Measurements from ENCODE around the gene GNAT3.

GNAT3 gene

GRCh38 chr7:80464211-80464610 lies 47.7 kb downstream of the GNAT3 start:
- TF ChIP-seq CTCF (IDR thresholded peaks at IDR 0.05; ENCODE audit: borderline replicate concordance, control extremely low read depth, extremely low read depth, insufficient read depth, missing control alignments), result no peak
- DNase-seq (ENCODE audit: low spot score), result no peak
- in situ Hi-C loops (cut with MboI; ENCODE audit: low sequenced_read_pairs, unreplicated experiment), result no loop called here

- in situ Hi-C loops (cut with MboI; ENCODE audit: low sequenced_read_pairs, unreplicated experiment), result no loop called here
- no peak for TF ChIP-seq CTCF (IDR thresholded peaks at IDR 0.05; ENCODE audit: borderline replicate concordance, control extremely low read depth, extremely low read depth, insufficient read depth, missing control alignments)
- no peak for DNase-seq (ENCODE audit: low spot score)
Observed at GRCh38 chr7:80463272-80463920, 48.5 kb downstream of the GNAT3 start.

- in situ Hi-C loops (cut with MboI; ENCODE audit: low sequenced_read_pairs, unreplicated experiment), result no loop called here
- DNase-seq (ENCODE audit: low spot score), result no peak
- TF ChIP-seq CTCF (IDR thresholded peaks at IDR 0.05; ENCODE audit: borderline replicate concordance, control extremely low read depth, extremely low read depth, insufficient read depth, missing control alignments), result no peak
Observed at GRCh38 chr7:80460857-80461256, 51.0 kb downstream of the GNAT3 start.

GRCh38 chr7:80459776-80460510 lies 51.9 kb downstream of the GNAT3 start:
- in situ Hi-C loops (cut with MboI; ENCODE audit: low sequenced_read_pairs, unreplicated experiment), result no loop called here
- no peak for DNase-seq (ENCODE audit: low spot score)

GRCh38 chr7:80458822-80459725 lies 52.8 kb downstream of the GNAT3 start:
- no peak for DNase-seq (ENCODE audit: low spot score)
- no peak for TF ChIP-seq CTCF (IDR thresholded peaks at IDR 0.05; ENCODE audit: borderline replicate concordance, control extremely low read depth, extremely low read depth, insufficient read depth, missing control alignments)
- in situ Hi-C loops (cut with MboI; ENCODE audit: low sequenced_read_pairs, unreplicated experiment), result no loop called here

More at GRCh38 chr7:80459776-80460510, 51.9 kb downstream of the GNAT3 start:
- no peak for TF ChIP-seq CTCF (IDR thresholded peaks at IDR 0.05; ENCODE audit: borderline replicate concordance, control extremely low read depth, extremely low read depth, insufficient read depth, missing control alignments)

GRCh38 chr7:80453699-80454340 lies 58.0 kb downstream of the GNAT3 start:
- TF ChIP-seq CTCF (IDR thresholded peaks at IDR 0.05; ENCODE audit: borderline replicate concordance, control extremely low read depth, extremely low read depth, insufficient read depth, missing control alignments), result no peak
- peak; percentile 8 for DNase-seq (ENCODE audit: low spot score)
- in situ Hi-C loops (cut with MboI; ENCODE audit: low sequenced_read_pairs, unreplicated experiment), result no loop called here

Data from GM13976 (cell line).